ENCODE results near the gene EPSTI1. TPM values are rescaled to one million over a fixed set of nuclear protein-coding genes. Genes with fewer than 3 reads are reported as not detected.

EPSTI1 gene
- total RNA-seq, 1 donor from 2014 or later, result 2.1 TPM

GRCh38 chr13:42965281-42965680, 26.8 kb downstream of the EPSTI1 start:
- TF ChIP-seq CTCF (IDR thresholded peaks at IDR 0.05), result no peak
- DNase-seq (ENCODE audit: low spot score), result no peak
- H3K9me3 Mint-ChIP-seq (ENCODE audit: low read depth), result no peaks in the 10 kb centered on the region
- peaks cover 4% of the 10 kb centered on the region for H3K36me3 Mint-ChIP-seq (ENCODE audit: low read depth)
- peaks cover 34% of the 10 kb centered on the region for H3K4me1 Mint-ChIP-seq (ENCODE audit: low read depth)
- no peak overlapping the region for H3K4me3 Mint-ChIP-seq (ENCODE audit: unreplicated experiment)
- peak overlapping the region; percentile 2 for H3K27ac Mint-ChIP-seq (ENCODE audit: unreplicated experiment)
- H3K27me3 Mint-ChIP-seq (ENCODE audit: low read depth), result no peaks in the 10 kb centered on the region

- peak overlapping the region; percentile 38 for H3K27ac Mint-ChIP-seq (ENCODE audit: unreplicated experiment)
- H3K27me3 Mint-ChIP-seq (ENCODE audit: low read depth), result no peaks in the 10 kb centered on the region
- H3K4me3 Mint-ChIP-seq (ENCODE audit: unreplicated experiment), result no peak overlapping the region
- H3K36me3 Mint-ChIP-seq (ENCODE audit: low read depth), result peaks cover 4% of the 10 kb centered on the region
- no peak for TF ChIP-seq CTCF (IDR thresholded peaks at IDR 0.05)
- no peak for DNase-seq (ENCODE audit: low spot score)
- peaks cover 32% of the 10 kb centered on the region for H3K4me1 Mint-ChIP-seq (ENCODE audit: low read depth)
- H3K9me3 Mint-ChIP-seq (ENCODE audit: low read depth), result no peaks in the 10 kb centered on the region
These were observed 27.3 kb downstream of the EPSTI1 start for GRCh38 chr13:42964761-42965161.

GRCh38 chr13:42959615-42960014, 32.4 kb downstream of the EPSTI1 start:
- Mint-ChIP-seq H3K27ac (ENCODE audit: unreplicated experiment) (no peak overlapping the region), H3K4me3 (ENCODE audit: unreplicated experiment) (no peak overlapping the region), H3K36me3 (ENCODE audit: low read depth) (peaks cover 4% of the 10 kb centered on the region), H3K27me3 (ENCODE audit: low read depth) (no peaks in the 10 kb centered on the region), H3K9me3 (ENCODE audit: low read depth) (no peaks in the 10 kb centered on the region), H3K4me1 (ENCODE audit: low read depth) (peaks cover 14% of the 10 kb centered on the region)
- no peak for TF ChIP-seq CTCF (IDR thresholded peaks at IDR 0.05)
- no peak for DNase-seq (ENCODE audit: low spot score)

GRCh38 chr13:42957881-42958280, 34.2 kb downstream of the EPSTI1 start:
- Mint-ChIP-seq H3K27ac (ENCODE audit: unreplicated experiment) (no peak overlapping the region), H3K27me3 (ENCODE audit: low read depth) (no peaks in the 10 kb centered on the region), H3K4me3 (ENCODE audit: unreplicated experiment) (no peak overlapping the region), H3K4me1 (ENCODE audit: low read depth) (no peaks in the 10 kb centered on the region), H3K36me3 (ENCODE audit: low read depth) (peaks cover 2% of the 10 kb centered on the region), H3K9me3 (ENCODE audit: low read depth) (no peaks in the 10 kb centered on the region)
- no peak for DNase-seq (ENCODE audit: low spot score)
- TF ChIP-seq CTCF (IDR thresholded peaks at IDR 0.05), result no peak

- Mint-ChIP-seq H3K4me1 (ENCODE audit: low read depth) (peaks cover 4% of the 10 kb centered on the region), H3K27me3 (ENCODE audit: low read depth) (no peaks in the 10 kb centered on the region), H3K4me3 (ENCODE audit: unreplicated experiment) (no peak overlapping the region), H3K27ac (ENCODE audit: unreplicated experiment) (no peak overlapping the region), H3K9me3 (ENCODE audit: low read depth) (no peaks in the 10 kb centered on the region), H3K36me3 (ENCODE audit: low read depth) (peaks cover 8% of the 10 kb centered on the region)
- no peak for TF ChIP-seq CTCF (IDR thresholded peaks at IDR 0.05)
- no peak for DNase-seq (ENCODE audit: low spot score)
These were observed 41.9 kb downstream of the EPSTI1 start for GRCh38 chr13:42950181-42950580.
